HepG2 (cell line): ENCODE data around the gene MX2. TPM values are rescaled to one million over a fixed set of nuclear protein-coding genes. Genes with fewer than 3 reads are reported as not detected.

Experiments used
- DMAP1 ChIP-seq: IDR thresholded peaks from 2 replicates; pipeline ENCODE4 v1.6.1; 2016
- FOXO1 ChIP-seq: sonication (generic); formaldehyde crosslinking; IDR thresholded peaks from 2 replicates; pipeline ENCODE4 v1.4.0; 2020; ENCODE audit warnings: missing genetic modification reagents
- HNRNPL ChIP-seq: fragments of 200-400 bp; formaldehyde crosslinking; IDR thresholded peaks from 2 replicates; pipeline ENCODE4 v1.6.1; 2017; ENCODE audit warnings: mild to moderate bottlenecking, low read depth, low read length
- HOXA9 ChIP-seq: sonication (generic); formaldehyde crosslinking; IDR thresholded peaks from 2 replicates; pipeline ENCODE4 v1.8.1; 2022; ENCODE audit warnings: missing genetic modification reagents, mild to moderate bottlenecking, moderate library complexity, borderline replicate concordance
- MAX ChIP-seq: IDR thresholded peaks from 2 replicates; pipeline ENCODE4 v1.6.1; 2012; ENCODE audit warnings: inconsistent platforms
- PITX1 ChIP-seq: sonication (generic); formaldehyde crosslinking; IDR thresholded peaks from 2 replicates; pipeline ENCODE4 v1.5.1; 2020; ENCODE audit warnings: mild to moderate bottlenecking, missing genetic modification reagents
- SNAPC5 ChIP-seq: sonication (generic); formaldehyde crosslinking; IDR thresholded peaks from 2 replicates; pipeline ENCODE4 v1.8.1; 2023; ENCODE audit warnings: mild to moderate bottlenecking, missing genetic modification reagents, borderline replicate concordance
- U2AF2 ChIP-seq: fragments of 200-400 bp; formaldehyde crosslinking; IDR thresholded peaks from 2 replicates; pipeline ENCODE4 v1.6.1; 2017; ENCODE audit warnings: low read depth, mild to moderate bottlenecking, low read length
- ZFX ChIP-seq: sonication (generic); formaldehyde crosslinking; IDR thresholded peaks from 2 replicates; pipeline ENCODE4 v1.4.0; 2020; ENCODE audit warnings: mild to moderate bottlenecking, low read depth, missing genetic modification reagents, moderate library complexity
- ZNF17 ChIP-seq: sonication (generic); formaldehyde crosslinking; IDR thresholded peaks from 2 replicates; pipeline ENCODE4 v1.5.0; 2020; ENCODE audit warnings: mild to moderate bottlenecking, missing genetic modification reagents
- ZNF292 ChIP-seq: sonication (generic); formaldehyde crosslinking; IDR thresholded peaks from 2 replicates; pipeline ENCODE4 v1.8.1; 2022; ENCODE audit warnings: mild to moderate bottlenecking, low read depth, missing genetic modification reagents, borderline replicate concordance
- ZNF564 ChIP-seq: sonication (generic); formaldehyde crosslinking; IDR thresholded peaks from 2 replicates; pipeline ENCODE4 v1.8.1; 2023; ENCODE audit warnings: mild to moderate bottlenecking, missing genetic modification reagents
- ZNF567 ChIP-seq: sonication (generic); formaldehyde crosslinking; IDR thresholded peaks from 2 replicates; pipeline ENCODE4 v1.8.1; 2023; ENCODE audit warnings: mild to moderate bottlenecking, missing genetic modification reagents, borderline replicate concordance
- ZNF644 ChIP-seq: IDR thresholded peaks from 2 replicates; pipeline ENCODE4 v1.6.1; 2016; ENCODE audit warnings: low read depth
- ZNF776 ChIP-seq: sonication (generic); formaldehyde crosslinking; IDR thresholded peaks from 2 replicates; pipeline ENCODE4 v1.4.0; 2020; ENCODE audit warnings: mild to moderate bottlenecking, missing genetic modification reagents
- ZNF891 ChIP-seq: sonication (generic); formaldehyde crosslinking; IDR thresholded peaks from 2 replicates; pipeline ENCODE4 v1.5.0; 2020; ENCODE audit warnings: mild to moderate bottlenecking, missing genetic modification reagents
- polyA plus RNA-seq, 8 experiments: library from polyadenylated mRNA; depleted of rRNA in 3 of 8; stranded (reverse) in 7 of 8; unstranded in 1 of 8; fragments of >200 nt; fragmentation: Illumina TruSeq in 4 of 8; extraction: Trizol in 4 of 8; gene quantifications; 2 replicates each; pipeline versions ENCODE4 v1.2.1 to v1.2.3, GENCODE V29; 2011 to 2016; ENCODE audit warnings: low read depth in 4 of 8, missing spikeins in 1 of 8, mixed read lengths in 1 of 8; ENCODE audit not compliant: insufficient read depth in 1 of 8
- total RNA-seq, 5 experiments: library from RNA; depleted of rRNA; stranded (reverse); fragments of >200 nt; fragmentation: Illumina TruSeq; extraction: Trizol; gene quantifications; 2 replicates each; pipeline ENCODE4 v1.2.3, GENCODE V29; 2016; ENCODE audit warnings: low read depth in 1 of 5
- TF ChIP-seq, protein P1 (sequence below): sonication (generic); formaldehyde crosslinking; IDR thresholded peaks from 2 replicates; pipeline ENCODE4 v1.4.0; 2020; ENCODE audit warnings: missing genetic modification reagents, borderline replicate concordance
- TF ChIP-seq, protein P2 (sequence below): sonication (generic); formaldehyde crosslinking; IDR thresholded peaks from 2 replicates; pipeline ENCODE4 v1.5.1; 2020; ENCODE audit warnings: mild to moderate bottlenecking, missing genetic modification reagents, borderline replicate concordance
- TF ChIP-seq, protein P3 (sequence below): IDR thresholded peaks from 2 replicates; pipeline ENCODE4 v1.6.1; 2016
- TF ChIP-seq, protein P4 (sequence below): sonication (generic); formaldehyde crosslinking; IDR thresholded peaks from 2 replicates; pipeline ENCODE4 v1.4.0; 2020; ENCODE audit warnings: missing genetic modification reagents

The MX2 gene
- total and polyA plus RNA-seq, 2 of the 13 experiments (the other 11 are each of a cell fraction or from before 2014, with no cell fraction given) = 24.0 to 35.7 TPM

DNA sequence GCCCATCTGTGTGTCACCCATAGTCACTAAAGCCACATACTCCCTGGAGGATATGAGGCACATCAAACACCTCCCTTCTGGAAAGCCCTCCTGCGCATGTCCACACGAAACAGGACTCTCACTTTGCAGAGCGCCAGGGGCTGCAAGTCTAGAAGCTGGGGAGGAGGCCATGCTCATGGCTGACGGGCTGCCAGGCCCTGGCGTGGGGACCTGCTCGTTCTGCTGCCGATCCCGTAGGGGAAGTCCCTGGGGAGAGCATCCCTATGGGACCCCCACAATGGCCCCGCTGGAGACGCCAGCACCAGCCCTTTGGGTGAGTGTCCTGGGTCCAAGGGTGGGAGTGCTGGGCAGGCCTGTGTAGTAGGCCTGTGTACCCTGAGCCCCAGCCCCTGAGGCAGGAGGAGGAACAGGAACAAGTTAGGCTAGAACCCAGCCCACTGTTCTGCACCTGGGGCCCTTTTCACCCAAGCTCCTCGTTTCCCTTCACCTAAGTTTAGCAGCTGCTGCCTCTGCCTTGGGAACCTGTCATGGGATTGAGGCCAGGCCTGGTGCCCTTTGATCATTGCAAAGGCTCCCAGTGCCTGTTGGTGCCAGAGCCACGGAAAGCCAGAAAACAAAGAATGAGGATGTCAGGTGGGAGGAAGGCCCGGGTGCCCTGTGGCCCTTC is 35.3 kb upstream of the MX2 start (continued):
- TF ChIP-seq ZNF567 (CRISPR knock-in tag) = no peak
- 0 out of 2 replicates have a peak, but pooled peaks have one; percentile 34 for TF ChIP-seq HNRNPL
- no peak for TF ChIP-seq ZNF292
- TF ChIP-seq, protein P1, sequence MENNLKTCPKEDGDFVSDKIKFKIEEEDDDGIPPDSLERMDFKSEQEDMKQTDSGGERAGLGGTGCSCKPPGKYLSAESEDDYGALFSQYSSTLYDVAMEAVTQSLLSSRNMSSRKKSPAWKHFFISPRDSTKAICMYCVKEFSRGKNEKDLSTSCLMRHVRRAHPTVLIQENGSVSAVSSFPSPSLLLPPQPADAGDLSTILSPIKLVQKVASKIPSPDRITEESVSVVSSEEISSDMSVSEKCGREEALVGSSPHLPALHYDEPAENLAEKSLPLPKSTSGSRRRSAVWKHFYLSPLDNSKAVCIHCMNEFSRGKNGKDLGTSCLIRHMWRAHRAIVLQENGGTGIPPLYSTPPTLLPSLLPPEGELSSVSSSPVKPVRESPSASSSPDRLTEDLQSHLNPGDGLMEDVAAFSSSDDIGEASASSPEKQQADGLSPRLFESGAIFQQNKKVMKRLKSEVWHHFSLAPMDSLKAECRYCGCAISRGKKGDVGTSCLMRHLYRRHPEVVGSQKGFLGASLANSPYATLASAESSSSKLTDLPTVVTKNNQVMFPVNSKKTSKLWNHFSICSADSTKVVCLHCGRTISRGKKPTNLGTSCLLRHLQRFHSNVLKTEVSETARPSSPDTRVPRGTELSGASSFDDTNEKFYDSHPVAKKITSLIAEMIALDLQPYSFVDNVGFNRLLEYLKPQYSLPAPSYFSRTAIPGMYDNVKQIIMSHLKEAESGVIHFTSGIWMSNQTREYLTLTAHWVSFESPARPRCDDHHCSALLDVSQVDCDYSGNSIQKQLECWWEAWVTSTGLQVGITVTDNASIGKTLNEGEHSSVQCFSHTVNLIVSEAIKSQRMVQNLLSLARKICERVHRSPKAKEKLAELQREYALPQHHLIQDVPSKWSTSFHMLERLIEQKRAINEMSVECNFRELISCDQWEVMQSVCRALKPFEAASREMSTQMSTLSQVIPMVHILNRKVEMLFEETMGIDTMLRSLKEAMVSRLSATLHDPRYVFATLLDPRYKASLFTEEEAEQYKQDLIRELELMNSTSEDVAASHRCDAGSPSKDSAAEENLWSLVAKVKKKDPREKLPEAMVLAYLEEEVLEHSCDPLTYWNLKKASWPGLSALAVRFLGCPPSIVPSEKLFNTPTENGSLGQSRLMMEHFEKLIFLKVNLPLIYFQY (CRISPR knock-in tag) = no peak
- no peak for TF ChIP-seq HOXA9
- no peak for TF ChIP-seq ZNF891 (CRISPR knock-in tag)
- TF ChIP-seq DMAP1 (CRISPR knock-in tag) = no peak
- no peak for TF ChIP-seq ZNF776 (CRISPR knock-in tag)
- TF ChIP-seq ZNF17 (CRISPR knock-in tag) = no peak
- no peak for TF ChIP-seq SNAPC5 (CRISPR knock-in tag)
- no peak for TF ChIP-seq ZNF564
- TF ChIP-seq, protein P2, sequence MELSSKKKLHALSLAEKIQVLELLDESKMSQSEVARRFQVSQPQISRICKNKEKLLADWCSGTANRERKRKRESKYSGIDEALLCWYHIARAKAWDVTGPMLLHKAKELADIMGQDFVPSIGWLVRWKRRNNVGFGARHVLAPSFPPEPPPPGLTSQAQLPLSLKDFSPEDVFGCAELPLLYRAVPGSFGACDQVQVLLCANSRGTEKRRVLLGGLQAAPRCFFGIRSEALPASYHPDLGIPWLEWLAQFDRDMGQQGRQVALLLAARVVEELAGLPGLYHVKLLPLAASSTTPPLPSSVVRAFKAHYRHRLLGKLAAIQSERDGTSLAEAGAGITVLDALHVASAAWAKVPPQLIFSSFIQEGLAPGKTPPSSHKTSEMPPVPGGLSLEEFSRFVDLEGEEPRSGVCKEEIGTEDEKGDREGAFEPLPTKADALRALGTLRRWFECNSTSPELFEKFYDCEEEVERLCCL (CRISPR knock-in tag) = no peak
- TF ChIP-seq FOXO1 (CRISPR knock-in tag) = no peak
- 0 out of 2 replicates have a peak, but pooled peaks have one; percentile 41 for TF ChIP-seq MAX
- TF ChIP-seq ZFX = peak; percentile 42
- TF ChIP-seq U2AF2 = no peak
- TF ChIP-seq, protein P3, sequence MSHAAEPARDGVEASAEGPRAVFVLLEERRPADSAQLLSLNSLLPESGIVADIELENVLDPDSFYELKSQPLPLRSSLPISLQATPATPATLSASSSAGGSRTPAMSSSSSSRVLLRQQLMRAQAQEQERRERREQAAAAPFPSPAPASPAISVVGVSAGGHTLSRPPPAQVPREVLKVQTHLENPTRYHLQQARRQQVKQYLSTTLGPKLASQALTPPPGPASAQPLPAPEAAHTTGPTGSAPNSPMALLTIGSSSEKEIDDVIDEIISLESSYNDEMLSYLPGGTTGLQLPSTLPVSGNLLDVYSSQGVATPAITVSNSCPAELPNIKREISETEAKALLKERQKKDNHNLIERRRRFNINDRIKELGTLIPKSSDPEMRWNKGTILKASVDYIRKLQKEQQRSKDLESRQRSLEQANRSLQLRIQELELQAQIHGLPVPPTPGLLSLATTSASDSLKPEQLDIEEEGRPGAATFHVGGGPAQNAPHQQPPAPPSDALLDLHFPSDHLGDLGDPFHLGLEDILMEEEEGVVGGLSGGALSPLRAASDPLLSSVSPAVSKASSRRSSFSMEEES (CRISPR knock-in tag) = peak; percentile 69; the same call in 1 of the 2 replicates
- TF ChIP-seq ZNF644 (CRISPR knock-in tag) = peak; percentile 78
- TF ChIP-seq, protein P4, sequence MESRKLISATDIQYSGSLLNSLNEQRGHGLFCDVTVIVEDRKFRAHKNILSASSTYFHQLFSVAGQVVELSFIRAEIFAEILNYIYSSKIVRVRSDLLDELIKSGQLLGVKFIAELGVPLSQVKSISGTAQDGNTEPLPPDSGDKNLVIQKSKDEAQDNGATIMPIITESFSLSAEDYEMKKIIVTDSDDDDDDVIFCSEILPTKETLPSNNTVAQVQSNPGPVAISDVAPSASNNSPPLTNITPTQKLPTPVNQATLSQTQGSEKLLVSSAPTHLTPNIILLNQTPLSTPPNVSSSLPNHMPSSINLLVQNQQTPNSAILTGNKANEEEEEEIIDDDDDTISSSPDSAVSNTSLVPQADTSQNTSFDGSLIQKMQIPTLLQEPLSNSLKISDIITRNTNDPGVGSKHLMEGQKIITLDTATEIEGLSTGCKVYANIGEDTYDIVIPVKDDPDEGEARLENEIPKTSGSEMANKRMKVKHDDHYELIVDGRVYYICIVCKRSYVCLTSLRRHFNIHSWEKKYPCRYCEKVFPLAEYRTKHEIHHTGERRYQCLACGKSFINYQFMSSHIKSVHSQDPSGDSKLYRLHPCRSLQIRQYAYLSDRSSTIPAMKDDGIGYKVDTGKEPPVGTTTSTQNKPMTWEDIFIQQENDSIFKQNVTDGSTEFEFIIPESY (CRISPR knock-in tag) = peak; percentile 35; the same call in 1 of the 2 replicates
- no peak for TF ChIP-seq PITX1 (CRISPR knock-in tag)
